Embryonic facial prominence (tissue), 1 donor: ENCODE results near the gene MYO9B.

Experiments used
- DNase-seq: peaks from one replicate; pipeline ENCODE4 v3.0.0-alpha.2; 2016; ENCODE audit errors: extremely low spot score

The MYO9B gene

GRCh38 chr19:17075035-17075863, at the start of gene MYO9B, which contains the start of gene HAUS8:
MYO9B (plus strand) TSS chr19:17075777; CDS start chr19:17101718, 25,941 bp downstream.
HAUS8 (minus strand) TSS chr19:17075452; CDS start chr19:17075422, 30 bp downstream.
- DNase-seq = peak; percentile 98

- no peak for DNase-seq
Measured at GRCh38 chr19:17025991-17026658, 49.5 kb upstream of the MYO9B start.

GRCh38 chr19:17026706-17027534, 48.7 kb upstream of the MYO9B start, which contains the start of gene CPAMD8:
CPAMD8 (minus strand) TSS chr19:17026810; CDS start chr19:17026642, 168 bp downstream.
- DNase-seq = no peak

- DNase-seq = no peak
Measured at GRCh38 chr19:17027535-17027975, 48.0 kb upstream of the MYO9B start.

GRCh38 chr19:17031741-17032140, 43.8 kb upstream of the MYO9B start:
- DNase-seq = no peak

- DNase-seq = no peak
Measured at GRCh38 chr19:17035842-17036424, 39.6 kb upstream of the MYO9B start.

GRCh38 chr19:17036640-17037039, 38.9 kb upstream of the MYO9B start:
- no peak for DNase-seq

- no peak for DNase-seq
Measured at GRCh38 chr19:17037184-17037583, 38.4 kb upstream of the MYO9B start.

GRCh38 chr19:17037966-17038500, 37.5 kb upstream of the MYO9B start:
- no peak for DNase-seq

GRCh38 chr19:17041976-17042375, 33.6 kb upstream of the MYO9B start:
- DNase-seq = no peak

GRCh38 chr19:17043744-17044143, 31.8 kb upstream of the MYO9B start:
- no peak for DNase-seq

- no peak for DNase-seq
Measured at GRCh38 chr19:17045907-17046502, 29.6 kb upstream of the MYO9B start.

- no peak for DNase-seq
Measured at GRCh38 chr19:17048885-17049453, 26.6 kb upstream of the MYO9B start.

- DNase-seq = no peak
Measured at GRCh38 chr19:17049711-17050280, 25.8 kb upstream of the MYO9B start.

- peak; percentile 30 for DNase-seq
Measured at GRCh38 chr19:17052439-17052838, 23.1 kb upstream of the MYO9B start.

- no peak for DNase-seq
Measured at GRCh38 chr19:17054746-17055145, 20.8 kb upstream of the MYO9B start.

GRCh38 chr19:17055636-17056035, 19.9 kb upstream of the MYO9B start:
- DNase-seq = no peak

- no peak for DNase-seq
Measured at GRCh38 chr19:17058236-17058635, 17.3 kb upstream of the MYO9B start.

- no peak for DNase-seq
Measured at GRCh38 chr19:17060802-17061201, 14.8 kb upstream of the MYO9B start.

GRCh38 chr19:17061205-17061604, 14.4 kb upstream of the MYO9B start:
- DNase-seq = no peak
